Measurements from ENCODE around the gene U2SURP.
"Not testable (repeated sequence)": the region's sequence is repeated elsewhere in the genome, so short reads cannot be mapped to it uniquely, and the experiment has no call there.

The U2SURP gene

GRCh38 chr3:143071776-143072175, 70.4 kb downstream of the U2SURP start:
- DNase-seq (ENCODE audit: low spot score): no peak

- DNase-seq (ENCODE audit: low spot score): not testable (repeated sequence)
Observed at GRCh38 chr3:143072298-143073020, 71.1 kb downstream of the U2SURP start.

GRCh38 chr3:143073541-143073940, 72.2 kb downstream of the U2SURP start:
- DNase-seq (ENCODE audit: low spot score): not testable (repeated sequence)

GRCh38 chr3:143073983-143074382, 72.6 kb downstream of the U2SURP start:
- not testable (repeated sequence) for DNase-seq (ENCODE audit: low spot score)

GRCh38 chr3:143078883-143079282, 77.5 kb downstream of the U2SURP start:
- no peak for DNase-seq (ENCODE audit: low spot score)

GRCh38 chr3:143080196-143080595, 78.8 kb downstream of the U2SURP start:
- DNase-seq (ENCODE audit: low spot score): no peak

GRCh38 chr3:143081365-143081764, 80.0 kb downstream of the U2SURP start:
- no peak for DNase-seq (ENCODE audit: low spot score)

- no peak for DNase-seq (ENCODE audit: low spot score)
Observed at GRCh38 chr3:143081844-143082778, 80.7 kb downstream of the U2SURP start.

GRCh38 chr3:143083781-143084180, 82.4 kb downstream of the U2SURP start:
- no peak for DNase-seq (ENCODE audit: low spot score)

- DNase-seq (ENCODE audit: low spot score): no peak
Observed at GRCh38 chr3:143084856-143085731, 83.7 kb downstream of the U2SURP start.

- no peak for DNase-seq (ENCODE audit: low spot score)
Observed at GRCh38 chr3:143088835-143089234, 87.5 kb downstream of the U2SURP start.

- no peak for DNase-seq (ENCODE audit: low spot score)
Observed at GRCh38 chr3:143089965-143090364, 88.6 kb downstream of the U2SURP start.

- DNase-seq (ENCODE audit: low spot score): no peak
Observed at GRCh38 chr3:143090486-143090885, 89.1 kb downstream of the U2SURP start.

- no peak for DNase-seq (ENCODE audit: low spot score)
Observed at GRCh38 chr3:143090976-143091837, 89.8 kb downstream of the U2SURP start.

- no peak for DNase-seq (ENCODE audit: low spot score)
Observed at GRCh38 chr3:143092191-143092590, 90.8 kb downstream of the U2SURP start.

GRCh38 chr3:143095813-143096212, 94.4 kb downstream of the U2SURP start:
- no peak for DNase-seq (ENCODE audit: low spot score)

- DNase-seq (ENCODE audit: low spot score): no peak
Observed at GRCh38 chr3:143098032-143098764, 96.8 kb downstream of the U2SURP start.

- DNase-seq (ENCODE audit: low spot score): no peak
Observed at GRCh38 chr3:143099210-143099609, 97.8 kb downstream of the U2SURP start.

GRCh38 chr3:143099690-143100089, 98.3 kb downstream of the U2SURP start:
- DNase-seq (ENCODE audit: low spot score): no peak

GRCh38 chr3:143100451-143100850, 99.1 kb downstream of the U2SURP start:
- no peak for DNase-seq (ENCODE audit: low spot score)
